ENCODE measurements around the gene C8G.

The C8G gene

DNA sequence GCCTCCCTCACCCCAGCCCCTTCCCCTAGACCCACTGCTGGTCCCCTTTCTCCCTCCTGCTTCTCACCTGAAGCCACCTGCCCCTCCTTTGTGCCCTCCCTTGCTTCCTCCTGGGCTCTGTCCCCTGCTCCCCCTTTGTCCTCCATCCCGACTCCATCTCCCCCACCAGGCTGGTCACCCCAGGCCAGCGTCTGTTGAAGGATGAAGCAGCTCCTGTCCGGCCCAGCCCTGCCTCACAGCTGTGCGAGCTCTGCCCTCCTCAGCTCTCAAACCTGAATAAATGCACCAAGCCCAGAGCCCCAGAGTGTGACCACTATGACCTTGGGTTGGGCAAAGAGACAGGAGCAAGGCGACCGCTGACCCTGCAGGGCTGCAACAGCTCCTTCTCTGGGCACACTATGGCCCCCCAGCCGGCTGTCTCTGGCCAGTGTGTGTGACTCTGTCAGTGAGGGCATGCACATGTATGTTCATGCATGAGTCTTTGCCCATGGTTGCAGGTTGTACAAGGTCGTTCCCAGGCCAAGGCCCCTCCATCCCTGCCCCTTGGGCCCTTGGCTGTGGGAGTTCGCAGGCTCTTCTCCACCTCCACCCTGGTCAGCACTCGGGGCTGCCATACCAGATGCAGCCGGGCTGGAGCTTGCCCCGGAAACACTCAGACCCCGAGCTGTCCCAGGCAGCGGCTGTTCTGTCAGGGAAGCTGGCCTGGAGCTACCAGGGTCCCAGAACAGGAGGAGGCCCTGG is 10.3 kb downstream of the C8G start:
- DNase-seq: no peak

DNA sequence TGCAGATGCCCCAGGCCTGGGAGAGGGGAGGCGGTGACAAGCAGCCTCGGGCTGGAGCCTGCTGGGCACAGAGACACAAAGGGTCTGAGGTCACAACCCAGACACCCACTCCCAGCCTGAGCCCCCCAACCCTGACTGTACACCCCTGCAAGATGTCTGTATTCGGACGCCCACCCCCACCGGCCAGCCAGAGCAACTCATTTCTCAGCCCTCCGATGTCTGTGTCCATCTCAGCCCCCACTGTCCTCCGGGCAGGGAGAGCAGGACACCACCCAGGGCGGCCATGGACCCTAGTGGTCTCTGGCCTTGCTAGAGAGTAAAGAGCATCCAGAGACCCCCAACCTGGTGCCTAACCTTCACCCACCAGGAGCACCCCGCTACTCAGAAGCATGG is 10.9 kb downstream of the C8G start:
- DNase-seq: no peak

DNA sequence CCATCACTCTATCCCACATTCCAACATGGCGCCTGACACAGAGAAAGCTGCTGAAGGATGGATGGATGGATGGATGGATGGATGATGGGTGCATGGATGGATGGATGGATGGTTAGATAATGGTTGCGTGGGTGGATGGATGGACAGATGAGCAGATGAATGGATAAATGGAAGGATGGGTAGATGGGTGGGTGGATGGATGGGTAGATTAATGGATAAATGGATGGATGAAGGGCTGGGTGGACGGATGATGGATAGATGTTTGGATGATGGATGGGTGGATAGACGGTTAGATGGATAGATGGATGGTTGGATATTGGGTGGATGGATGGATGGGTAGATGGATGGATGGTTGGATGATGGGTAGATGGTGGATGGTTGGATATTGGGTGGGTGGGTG is 11.6 kb downstream of the C8G start:
- no peak for DNase-seq

DNA sequence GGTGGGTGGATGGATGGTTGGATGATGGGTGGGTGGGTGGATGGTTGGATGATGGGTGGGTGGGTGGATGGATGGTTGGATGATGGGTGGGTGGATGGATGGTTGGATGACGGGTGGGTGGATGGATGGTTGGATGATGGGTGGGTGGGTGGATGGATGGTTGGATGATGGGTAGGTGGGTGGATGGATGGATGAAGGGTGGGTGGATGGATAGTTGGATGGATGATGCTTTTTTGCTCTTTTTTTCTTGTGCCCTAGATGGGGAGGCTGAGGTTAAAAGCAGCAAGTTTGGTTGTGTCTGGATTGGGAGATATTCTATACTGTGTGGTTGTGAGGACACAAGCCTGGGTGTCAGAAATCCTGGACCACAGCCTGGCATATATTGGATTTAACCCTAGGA is 12.4 kb downstream of the C8G start:
- no peak for DNase-seq

DNA sequence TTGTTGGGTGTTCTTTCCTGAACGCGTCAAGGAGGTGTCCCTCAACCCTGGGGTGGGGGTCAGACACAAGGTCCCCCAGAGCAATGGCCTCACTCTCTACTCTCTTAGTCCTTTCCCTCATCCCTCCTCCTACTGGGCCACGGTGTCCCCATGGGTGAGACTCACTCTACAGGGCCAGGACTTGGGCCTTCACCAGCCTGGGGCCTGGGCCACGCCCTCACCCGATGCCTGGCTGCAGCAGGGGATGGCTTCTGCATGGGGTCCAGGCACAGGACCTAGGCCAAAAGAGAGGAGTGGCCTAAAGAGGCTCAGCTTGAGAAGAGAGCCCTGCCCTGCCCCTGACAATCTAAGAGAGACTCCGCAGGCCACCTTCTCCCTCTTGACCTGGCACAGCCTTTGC is 12.9 kb downstream of the C8G start:
- no peak for DNase-seq

DNA sequence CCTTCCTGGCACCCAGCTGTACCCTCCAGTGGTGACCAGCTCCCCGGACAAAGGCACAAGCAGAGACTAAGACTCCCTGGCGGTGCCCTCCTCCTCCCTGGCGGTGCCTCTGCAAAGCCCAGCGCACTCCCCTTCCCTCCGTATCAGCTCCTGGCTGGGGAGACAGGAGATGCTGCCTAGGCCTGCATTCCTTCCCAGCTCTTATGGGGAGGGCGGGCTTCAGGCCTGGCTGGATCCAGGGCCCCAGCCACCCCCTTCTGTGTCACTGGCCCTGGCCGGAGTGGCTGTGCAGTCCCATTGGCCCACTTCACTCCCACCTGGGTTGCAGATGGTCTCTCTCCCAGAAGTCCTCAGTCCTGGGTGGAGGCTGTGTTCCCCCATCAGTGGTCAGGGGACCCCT is 13.4 kb downstream of the C8G start:
- DNase-seq: no peak

DNA sequence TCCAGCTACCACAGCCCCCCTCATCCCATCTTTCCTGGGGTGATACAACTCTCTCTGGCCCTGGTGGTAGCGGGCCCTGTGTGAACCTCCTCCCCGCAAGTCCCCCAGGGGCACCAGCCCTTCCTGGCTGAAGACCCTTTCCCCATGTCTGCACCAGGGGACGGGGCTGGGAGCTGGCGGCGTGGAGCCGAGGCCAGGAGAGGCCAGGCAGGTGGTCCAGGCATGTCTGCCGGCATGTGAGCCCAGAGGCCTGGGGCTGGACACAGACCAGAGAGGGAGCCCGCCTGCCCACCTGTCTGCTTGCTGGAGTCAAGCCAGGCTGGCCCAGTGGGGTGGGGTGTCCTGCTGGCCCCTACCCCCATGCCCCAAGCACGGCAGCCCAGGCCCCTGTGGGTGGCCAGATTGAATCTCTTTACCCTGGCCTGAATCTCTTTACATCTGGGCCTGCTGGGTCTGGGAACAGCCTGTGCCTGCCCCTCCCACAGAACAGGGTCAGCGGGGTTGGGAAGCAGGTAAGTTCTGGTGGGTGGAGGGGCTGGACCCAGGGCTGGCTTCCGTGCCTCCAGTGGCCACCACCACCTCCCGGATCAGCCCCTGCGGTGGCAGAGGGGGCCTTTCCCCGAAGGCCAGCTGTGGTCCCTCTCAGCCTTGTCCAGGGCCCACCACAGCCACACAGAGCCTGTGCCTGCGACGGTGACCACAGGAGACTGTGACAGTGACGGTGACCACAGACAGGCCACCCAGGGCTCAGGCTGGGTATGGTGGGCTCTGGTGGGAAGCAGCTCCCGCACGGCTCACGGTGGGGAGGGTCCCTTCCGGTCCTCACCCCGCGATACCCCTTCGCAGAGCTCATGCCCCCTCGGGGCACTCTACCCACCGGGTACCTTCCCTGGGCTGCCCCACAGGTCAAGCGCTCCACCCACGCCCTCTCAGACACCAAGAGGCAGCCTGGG is 14.1 kb downstream of the C8G start:
- no peak for DNase-seq

DNA sequence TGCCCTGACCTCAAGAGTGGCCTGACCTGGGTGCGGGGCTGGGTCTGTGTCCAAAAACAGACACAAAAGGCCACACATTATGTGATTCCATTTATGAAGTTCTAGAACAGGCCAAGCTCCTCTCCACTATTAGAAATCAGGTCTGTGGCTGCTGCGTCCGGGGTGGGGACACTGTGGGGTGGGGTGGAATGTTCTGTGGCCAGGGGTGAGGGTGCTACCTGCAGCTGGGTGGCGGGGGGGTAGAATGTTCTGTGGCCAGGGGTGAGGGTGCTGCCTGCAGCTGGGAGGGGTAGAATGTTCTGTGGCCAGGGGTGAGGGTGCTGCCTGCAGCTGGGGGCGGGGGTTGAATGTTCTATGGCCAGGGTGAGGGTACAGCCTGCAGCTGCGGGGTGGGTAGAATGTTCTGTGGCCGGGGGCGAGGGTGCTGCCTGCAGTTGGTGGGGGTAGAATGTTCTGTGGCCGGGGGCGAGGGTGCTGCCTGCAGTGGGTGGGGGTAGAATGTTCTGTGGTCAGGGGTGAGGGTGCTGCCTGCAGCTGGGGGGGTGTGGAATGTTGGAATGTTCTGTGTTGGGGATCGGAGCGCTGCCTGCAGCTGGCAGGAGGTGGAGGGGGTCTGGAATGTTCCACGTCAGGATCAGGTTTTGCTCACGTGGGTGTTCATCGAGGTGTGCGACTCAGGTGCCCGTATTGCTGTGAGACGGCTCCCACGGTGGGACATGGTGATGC is 15.3 kb downstream of the C8G start:
- no peak for DNase-seq

DNA sequence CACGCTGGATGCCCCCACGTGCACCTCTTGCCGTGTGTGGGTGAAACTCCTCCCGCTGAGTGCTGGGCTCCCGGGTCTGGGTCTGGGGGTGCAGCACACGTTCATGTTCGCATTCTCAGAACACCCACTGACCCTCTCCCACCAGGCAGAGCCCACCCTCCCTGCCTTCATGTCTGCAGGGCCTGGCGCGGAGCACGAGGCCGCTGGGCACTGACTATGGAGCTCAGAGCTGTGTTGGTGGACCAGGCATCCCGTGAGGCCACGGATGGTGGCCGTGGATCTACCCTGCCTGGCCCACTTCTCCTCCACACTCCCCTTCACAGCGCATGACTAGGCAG is 15.9 kb downstream of the C8G start:
- no peak for DNase-seq

DNA sequence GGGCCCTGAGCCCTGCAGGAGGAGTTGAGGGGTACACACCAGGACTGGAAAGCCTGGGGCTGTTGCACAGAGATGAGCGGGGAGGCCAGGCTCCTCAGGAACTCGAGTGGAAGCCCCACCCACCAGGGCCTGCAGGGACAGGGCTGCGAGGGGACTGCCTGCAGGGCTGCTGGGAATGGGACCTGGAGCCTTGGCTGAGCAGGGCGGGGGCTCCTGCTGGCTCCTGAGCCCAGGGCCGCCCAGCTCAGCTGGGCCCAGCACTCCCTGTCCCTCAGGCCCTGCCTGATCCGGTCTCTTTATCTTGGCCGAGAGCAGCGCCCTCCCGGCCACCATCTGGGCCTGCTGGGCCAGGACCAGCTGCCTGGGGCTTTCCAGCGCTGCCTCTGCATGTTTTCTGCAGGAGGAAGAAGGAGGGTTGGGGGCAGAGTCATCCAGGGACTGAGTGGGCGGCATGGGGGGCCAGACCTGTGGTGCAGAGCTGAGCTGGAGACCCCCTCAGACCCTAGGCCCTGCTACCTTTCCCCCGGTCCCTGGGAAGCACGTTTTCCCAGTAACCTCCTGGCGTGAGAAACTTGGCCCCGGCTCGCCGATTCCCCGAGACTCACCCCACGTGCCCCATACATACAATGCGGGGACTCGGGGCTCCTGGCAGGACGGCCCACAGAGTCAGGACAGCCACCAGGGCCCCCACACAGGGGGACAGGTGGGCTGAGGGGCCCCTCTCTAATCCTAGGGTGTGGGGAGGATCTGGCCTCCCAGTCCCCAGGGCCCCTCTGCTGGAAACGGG is 16.4 kb downstream of the C8G start:
- DNase-seq: no peak

DNA sequence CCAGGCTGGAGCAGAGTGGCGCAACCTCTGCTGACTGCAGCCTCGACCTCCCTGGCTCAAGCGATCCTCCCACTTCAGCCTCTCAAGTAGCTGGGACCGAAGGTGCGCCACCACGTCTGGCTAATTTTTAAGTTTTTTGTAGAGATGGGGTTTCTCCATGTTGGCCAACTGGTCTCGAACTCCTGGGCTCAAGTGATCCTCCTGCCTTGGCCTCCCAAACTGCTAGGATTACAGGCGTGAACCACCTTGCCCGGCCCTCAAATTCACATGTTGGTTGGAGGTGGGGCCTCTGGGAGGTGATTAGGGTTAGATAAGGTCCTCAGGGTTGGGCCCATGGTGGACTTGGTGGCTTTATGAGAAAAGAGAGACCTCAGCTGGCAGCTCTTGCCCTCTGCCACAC is 17.1 kb downstream of the C8G start:
- no peak for DNase-seq

DNA sequence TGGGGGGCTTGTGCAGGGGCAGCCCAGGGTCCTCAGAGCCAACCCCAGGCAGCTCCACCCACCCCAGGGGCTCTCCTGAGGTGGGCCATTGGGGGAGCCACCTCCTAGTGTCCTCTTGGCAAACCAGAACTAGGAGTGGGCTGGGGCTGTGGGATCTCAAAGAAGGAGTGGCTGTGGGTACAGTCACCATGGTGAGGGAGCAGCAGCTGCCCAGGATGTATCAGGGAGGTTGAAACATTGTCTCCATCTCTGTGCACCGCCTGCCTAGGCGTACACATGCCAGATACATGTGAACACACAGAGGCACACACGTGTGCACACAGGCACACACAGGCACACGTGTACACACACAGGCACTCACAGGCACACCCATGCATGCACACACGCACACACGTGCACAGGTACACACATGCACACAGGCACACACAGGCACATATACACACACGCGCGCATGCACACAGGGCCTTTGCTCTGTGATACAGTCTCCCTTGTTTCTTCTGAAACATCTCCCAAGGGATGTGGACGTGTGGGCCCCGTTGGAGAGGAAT is 17.7 kb downstream of the C8G start:
- no peak for DNase-seq

DNA sequence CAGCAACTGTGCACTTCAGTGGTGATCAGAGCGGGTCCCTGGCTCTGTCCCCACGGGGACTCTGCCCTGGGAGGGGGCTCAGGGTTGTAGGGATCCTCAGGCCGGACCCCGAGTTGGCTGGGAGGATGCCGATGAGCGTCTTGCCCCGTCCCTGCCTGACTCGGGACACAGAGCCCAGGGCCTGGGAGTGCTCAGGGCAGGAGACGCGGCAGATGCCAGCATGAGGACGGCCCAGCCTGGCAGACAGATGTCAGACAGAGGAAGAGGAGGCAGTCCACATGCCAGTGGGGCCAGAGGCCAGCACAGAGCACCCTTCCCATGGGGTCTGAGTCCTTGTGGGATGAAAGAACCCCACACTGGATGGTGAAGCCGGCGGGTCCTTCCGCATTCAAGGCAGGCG is 18.3 kb downstream of the C8G start:
- DNase-seq: no peak

DNA sequence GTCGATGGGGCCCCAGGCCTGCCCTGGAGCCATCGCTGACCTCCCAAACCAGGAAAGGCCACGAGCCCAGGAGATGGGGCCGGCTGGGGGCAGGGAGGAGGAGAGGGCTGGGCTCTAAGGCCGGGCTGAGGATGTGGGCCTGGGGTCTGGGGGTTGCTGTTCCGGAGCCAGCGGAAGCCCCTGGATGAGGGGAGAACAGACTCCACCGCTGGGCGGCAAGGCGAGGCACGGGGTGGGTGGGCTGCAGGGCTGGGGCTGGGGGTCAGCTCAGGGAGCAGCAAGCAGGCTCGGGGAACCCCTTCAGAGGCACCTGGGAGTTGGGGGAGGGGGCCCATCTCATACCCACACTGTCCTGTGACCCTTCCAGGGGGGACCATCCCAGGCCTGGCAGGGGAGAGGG is 18.7 kb downstream of the C8G start:
- no peak for DNase-seq

DNA sequence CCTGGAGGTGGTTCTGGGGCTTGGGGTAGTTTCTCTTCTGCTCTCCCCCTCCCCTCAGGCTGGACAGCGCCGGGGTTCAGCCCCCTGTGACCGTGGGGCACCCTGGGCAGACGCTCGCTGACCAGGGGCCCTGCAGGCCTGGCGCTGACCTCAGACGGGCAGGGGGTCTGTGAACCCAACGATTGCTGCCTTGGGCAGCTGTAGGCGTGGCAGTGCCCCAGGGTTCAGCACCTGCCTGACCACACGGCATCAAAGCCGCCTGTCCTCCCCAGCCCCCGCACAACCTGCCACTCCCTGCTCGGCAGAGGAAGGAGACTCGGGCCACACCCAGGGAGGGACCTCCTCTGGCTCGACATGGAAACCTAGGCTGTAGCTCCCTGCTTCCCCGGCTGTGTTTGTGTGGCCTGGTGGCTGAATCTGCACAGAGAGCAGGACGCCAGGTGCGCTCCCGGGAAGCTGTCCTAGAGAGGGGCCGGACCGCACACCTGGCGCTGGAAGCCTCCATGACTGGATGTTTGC is 19.2 kb downstream of the C8G start:
- DNase-seq: peak; percentile 81

DNA sequence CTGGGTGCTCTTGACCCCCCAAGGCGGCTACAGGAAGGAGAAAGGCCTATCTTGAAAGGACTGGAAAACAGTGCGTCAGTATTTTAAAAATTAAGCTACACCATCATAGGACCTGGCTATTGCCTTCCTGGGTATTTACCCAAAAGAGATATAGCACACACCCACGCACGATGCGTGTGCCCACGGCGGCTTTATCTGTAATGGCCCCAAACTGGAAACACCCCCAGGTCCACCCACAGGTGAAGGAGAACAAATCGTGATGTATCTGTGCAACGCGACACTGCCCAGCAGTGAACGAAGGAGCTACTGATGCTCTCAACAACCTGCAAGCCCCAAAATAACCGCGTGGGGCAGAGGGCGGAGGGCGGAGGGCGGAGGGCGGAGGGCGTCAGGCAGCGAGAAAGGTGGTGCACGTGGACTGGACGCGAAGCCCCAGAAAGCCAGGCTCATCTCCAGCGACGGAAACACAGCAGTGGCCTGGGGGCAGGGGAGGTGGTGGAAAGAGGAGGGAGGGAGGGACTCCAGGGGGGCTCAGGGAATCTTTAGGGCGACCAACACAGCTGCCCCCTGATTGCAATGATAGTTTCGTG is 19.9 kb downstream of the C8G start:
- no peak for DNase-seq

DNA sequence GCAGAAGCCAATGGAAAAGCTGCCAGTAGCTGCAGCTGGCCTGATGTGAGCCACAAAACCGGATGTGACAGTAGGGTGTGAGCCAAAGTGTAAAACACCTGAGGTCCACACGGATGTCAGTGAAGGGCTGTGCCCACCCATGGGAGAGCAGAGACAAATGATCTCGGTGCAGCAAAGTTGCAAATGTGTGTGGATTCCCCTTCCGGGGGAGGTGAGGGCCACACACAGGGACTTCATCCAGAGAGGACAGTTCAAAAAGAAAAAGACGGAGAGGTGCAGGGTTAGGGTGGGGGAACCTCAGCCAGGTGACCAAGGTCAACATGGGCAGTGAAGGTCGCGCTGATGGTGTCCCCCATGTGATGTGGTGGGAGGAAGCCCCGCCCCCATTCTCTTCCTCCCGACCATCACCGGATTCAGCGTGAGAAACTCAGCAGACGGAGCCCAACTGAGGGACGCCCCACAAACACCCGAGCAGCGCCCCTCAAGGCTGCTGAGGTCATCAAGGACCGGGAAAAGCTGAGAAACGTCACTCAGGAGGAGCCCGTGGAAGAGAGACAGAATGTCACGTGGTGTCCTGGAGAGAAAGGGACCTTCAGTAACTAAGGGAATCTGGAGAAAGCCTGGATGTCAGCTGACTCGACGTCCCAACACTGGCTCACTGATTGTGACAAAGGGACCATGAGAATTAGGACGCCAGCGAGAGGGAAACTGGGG is 20.9 kb downstream of the C8G start:
- DNase-seq: no peak

DNA sequence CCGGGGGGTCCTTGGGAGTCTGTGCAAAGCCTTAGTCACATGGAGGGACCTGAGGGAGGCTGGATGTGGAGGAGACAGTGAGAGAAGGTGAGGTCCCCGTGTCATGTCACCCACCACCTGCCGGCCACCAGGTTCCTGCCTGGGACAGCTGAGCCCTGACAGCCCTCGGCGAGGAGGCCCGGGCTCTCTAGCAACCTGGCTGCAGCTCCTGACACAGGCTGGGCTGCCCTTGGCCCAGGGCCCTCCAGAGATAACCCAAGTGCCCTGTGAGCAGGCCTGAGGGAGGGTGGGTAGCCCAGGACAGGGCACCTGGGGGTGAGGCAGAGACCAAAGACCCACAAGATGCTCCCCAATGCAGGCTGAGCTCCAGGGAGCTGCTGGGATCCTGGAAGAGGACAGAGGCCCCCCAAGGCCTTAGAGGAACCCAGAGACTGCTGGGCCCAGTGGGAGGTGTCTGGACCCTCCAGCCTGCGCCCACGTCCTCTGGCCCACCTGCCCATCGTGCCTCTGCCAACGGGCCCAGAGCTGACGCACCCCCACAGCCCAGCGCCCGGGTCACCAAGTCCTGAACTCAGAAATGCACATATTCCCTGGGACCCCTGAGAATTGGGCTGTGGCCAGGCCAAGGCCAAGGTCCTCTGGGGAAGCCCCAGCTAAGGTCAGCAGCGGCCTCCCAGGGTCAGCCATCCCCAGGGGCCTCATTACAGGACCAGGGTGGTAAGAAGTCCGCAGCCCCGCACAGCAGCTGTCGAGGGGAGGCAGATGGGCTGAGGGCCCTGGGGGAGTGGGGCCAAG is 23.5 kb downstream of the C8G start:
- no peak for DNase-seq

DNA sequence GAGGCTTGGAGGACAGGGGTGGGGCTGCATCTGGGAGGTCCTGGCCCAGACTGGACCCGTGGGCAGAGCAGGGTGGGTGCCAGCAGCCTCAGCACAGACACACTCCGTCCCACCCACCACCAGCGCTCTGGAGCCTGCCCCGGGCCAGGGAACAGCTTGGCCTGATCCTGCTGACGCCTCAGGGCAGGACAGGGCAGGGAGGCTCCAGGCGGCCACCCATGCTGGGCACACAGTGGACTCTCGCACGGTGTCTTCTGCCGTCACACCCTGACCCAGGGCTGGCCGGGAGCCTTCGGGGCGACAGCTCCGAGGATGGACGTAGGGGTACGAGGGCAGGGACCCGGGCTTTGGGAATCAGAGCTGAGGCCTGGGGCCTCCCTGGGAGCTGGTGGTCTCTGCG is 24.1 kb downstream of the C8G start:
- no peak for DNase-seq

DNA sequence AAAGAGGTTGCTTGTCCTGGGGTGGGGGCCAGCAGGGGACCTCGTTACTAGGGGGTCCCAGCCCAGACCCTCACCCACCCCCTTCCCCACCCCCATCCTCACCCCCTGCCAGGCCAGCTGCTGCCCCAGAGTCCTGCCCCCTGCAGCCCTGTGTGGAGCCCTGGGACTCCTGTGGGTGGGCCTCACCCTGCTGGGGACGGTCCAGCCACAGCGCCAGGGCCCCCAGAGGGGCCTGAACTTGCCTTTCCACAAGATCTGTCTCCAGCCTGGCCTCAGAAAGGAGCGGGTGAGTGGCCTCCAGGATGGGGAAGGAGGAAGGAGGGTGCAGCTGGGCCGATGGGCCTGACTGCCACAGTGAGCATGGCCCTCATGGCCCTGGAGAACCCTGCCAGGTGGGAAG is 24.7 kb downstream of the C8G start:
- DNase-seq: no peak

DNA sequence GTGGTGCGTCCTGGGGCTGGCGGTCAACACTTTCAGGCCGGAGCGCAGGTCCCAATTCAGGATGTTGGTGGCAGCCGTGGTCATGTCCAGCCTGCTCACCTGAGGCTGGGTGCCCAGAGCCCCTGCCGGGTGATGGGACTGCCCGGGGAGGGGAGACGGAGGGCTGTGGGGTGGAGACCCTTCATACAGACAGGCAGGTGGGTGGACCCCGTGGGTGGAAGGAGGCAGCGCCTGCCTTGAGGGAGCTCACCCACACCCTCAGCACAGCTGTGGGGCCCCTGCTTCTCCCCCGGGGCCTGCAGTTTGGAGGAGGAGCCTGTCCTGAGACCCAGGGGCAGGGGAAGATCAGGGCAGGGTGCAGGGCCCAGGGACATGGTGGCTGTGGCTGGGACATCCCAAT is 25.3 kb downstream of the C8G start:
- no peak for DNase-seq

Measured in NCI-H510A treated with DMSO at 0.1 percent for 48 hours (cell line).